Activated CD8-positive, alpha-beta memory T cell treated with anti-CD3 and anti-CD28 coated beads, Interleukin-2, amount 50 U/mL, for 24 hours (primary cell): ENCODE results near the gene PRXL2C.
A peak's percentile ranks its signal among the peaks of the same experiment; 100 is the strongest.
"Not testable (repeated sequence)": the region's sequence is repeated elsewhere in the genome, so short reads cannot be mapped to it uniquely, and the experiment has no call there.

Experiments used
- DNase-seq: peaks from one replicate; pipeline ENCODE4 v3.0.0-alpha.2; 2020; ENCODE audit errors: extremely low read depth

PRXL2C gene

DNA sequence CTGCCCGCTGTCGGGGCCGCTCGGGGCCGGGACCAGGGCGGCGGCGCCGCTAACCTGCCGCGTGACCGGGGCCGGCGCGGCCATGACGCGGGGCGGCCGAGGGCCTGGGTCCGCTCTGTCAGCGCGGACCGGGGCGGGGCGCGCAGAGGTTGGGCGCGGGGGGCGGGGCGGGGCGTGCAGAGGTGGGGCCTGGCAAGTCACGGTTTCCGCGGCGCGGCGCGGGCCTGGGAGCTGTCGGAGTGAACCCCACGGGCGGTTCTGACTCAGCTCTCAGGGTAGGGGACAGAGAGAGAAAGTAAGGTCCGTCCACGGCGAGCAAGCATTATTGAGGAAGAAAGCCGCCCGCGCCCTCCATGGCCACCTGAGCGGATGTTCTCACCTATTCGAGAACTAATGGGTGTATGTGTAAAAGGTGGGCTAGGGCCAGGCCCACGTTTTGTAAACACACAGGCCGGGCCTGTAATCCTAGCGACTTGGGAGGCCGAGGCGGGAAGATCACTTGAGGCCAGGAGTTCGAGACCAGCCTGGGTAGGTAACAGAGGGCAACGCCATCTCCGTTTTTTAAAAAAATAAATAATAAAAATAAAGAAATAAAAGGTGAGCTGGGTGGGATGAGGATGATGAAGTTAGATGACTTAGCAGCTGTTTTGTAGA is at the start of gene PRXL2C:
Gene PRXL2C (minus strand): TSS at position 120 of the 654 bp plus-strand sequence. CDS start 36 bp downstream, at position 84.
- peak; percentile 38 for DNase-seq

- not testable (repeated sequence) for DNase-seq
These were observed 45.7 kb upstream of the PRXL2C start for GRCh38 chr9:96700721-96701375.

GRCh38 chr9:96691326-96691725 is 36.2 kb upstream of the PRXL2C start:
- no peak for DNase-seq

- no peak for DNase-seq
These were observed 33.8 kb upstream of the PRXL2C start for GRCh38 chr9:96688745-96689464.

GRCh38 chr9:96688187-96688586 is 33.1 kb upstream of the PRXL2C start:
- DNase-seq, result no peak

GRCh38 chr9:96686638-96687335 is 31.7 kb upstream of the PRXL2C start:
- peak; percentile 29 for DNase-seq

DNA sequence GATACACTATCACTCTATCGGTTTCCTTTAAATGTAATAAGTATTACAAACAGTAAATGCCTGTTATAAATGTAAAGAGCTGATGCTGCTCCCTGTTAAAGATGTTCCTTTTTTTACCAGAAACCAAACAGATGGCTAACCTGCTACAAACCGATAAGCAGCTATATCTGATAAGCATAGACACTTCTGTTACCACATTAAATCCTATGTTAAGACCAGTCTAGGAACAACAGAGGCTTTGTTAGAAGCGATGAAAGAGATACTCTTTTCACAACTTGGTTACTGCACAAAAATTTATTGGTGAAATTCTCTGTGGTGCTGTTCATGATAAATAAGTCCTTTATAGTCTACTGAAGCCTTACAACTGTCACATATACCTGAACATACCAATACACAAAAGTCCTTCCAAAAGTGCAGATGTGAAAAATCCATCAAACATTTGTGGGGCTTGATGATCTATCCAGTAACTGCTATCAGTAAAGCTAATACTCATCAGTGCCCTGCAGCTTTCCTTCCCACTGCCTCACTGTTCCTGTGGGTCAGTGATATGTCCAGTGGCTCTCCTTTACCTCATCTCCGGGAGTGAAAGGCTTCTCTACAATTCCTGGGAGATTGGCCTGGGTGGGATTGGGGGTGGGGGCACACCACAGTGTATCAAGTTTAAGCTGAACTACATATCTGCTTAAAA is 25.8 kb upstream of the PRXL2C start:
- DNase-seq, result no peak

DNA sequence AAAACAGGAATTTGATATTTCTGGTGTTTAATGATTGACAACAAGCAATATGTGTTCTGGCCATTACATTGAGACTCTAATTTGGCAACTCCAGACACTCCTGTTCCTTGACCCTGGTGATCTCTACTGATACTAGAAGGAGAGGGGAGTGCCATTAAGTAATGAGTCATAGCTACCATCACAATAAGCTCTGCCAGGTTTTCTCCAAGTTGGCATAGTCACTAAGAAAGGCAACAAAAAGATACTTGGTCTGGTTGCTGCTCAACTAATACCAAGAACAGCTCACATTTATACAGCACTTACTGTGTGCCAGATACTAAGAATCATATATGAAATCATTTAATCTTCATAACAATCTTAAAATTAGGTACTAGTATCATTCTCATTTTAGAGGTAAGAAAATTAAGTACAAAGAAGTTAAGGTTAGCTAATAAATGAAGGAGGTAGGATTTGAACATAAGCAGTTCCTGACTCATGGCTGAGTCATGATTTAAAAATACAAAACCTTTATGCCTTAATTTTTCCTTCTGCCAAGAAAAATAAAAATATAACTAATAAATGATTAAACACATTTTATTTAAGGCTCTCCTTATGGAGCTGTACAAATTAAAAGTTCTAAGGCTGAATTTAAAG is 19.9 kb upstream of the PRXL2C start:
- no peak for DNase-seq

GRCh38 chr9:96673786-96674185 is 18.7 kb upstream of the PRXL2C start:
- not testable (repeated sequence) for DNase-seq

DNA sequence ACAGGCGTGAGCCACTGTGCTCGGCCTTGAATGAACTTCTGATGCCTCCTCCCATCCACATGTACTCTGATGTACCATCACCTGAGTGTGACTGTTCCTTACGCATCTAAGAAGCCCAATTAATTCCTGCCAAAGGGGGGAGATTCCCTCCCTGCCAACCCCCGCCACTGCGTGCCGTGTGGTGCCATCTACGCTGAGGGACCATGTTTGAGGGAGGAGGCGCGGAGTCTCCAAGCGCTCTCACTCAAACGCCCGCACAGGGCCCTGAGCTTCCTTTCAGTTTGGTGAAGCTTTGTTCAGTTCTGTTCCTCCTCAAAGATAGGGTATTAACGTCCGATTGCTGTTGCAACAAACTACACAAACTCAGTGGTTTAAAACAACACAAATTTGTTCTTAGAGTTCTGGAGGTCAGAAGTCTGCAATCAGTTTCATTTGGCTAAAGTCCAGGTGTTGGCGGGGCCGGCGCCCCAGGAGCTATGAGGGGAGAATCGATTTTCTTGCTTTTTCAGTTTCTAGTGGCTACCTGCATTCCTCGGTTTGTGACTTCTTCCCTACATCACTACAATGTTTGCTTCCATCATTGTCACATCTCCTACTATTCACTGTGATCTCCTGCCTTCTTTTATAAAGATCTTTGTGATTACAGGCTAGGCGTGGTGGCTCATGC is 13.9 kb upstream of the PRXL2C start:
- DNase-seq, result no peak

DNA sequence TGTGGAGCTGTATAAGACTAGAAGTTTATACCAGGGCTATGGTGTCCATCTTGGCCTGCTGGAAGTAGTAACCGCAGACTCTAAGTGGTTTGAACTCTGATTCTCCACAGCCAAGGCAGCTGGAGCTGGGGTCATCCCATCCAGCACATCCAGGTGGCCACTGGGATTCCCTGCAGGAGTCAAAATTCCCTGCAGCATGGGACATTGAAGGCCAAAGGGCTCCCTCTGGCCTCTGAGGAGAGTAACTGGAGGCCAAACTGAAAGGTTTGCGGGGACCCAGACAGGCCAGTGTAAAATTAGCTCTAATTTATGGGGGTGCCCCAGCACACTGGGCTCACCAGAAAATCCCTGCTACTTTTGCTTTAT is 12.2 kb upstream of the PRXL2C start:
- DNase-seq, result no peak

GRCh38 chr9:96666653-96667362 is 11.7 kb upstream of the PRXL2C start:
- not testable (repeated sequence) for DNase-seq

- DNase-seq, result no peak
These were observed 10.7 kb upstream of the PRXL2C start for GRCh38 chr9:96665789-96666188.

- DNase-seq, result no peak
These were observed 8.5 kb upstream of the PRXL2C start for GRCh38 chr9:96663506-96664120.

- DNase-seq, result no peak
These were observed 6.6 kb upstream of the PRXL2C start for GRCh38 chr9:96661711-96662110.

DNA sequence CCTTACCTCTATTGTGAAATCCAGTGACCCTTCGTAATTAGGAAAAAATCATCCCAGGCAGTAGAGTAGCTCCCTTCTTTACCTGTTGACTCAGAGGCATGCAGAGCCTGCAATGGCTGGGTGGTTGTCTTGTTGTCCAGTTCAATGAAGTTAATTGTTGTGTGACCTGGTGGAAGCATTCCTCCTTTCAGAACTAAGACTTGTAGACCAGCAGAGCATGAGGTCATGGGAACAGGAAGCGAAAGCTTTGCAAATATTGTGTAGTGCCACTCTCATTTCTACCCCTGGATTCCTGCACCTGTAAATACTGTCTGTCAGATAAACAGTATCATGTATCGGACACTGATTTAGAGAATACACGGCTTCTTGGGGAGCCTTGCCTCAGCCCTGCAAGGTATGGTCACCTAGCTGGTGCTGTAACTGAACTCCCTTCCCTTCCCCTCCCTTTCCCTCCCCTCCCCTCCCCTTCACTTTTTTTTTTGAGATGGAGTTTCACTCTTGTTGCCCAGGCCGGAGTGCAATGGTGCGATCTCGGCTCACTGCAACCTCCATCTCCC is 5.7 kb upstream of the PRXL2C start:
- no peak for DNase-seq

DNA sequence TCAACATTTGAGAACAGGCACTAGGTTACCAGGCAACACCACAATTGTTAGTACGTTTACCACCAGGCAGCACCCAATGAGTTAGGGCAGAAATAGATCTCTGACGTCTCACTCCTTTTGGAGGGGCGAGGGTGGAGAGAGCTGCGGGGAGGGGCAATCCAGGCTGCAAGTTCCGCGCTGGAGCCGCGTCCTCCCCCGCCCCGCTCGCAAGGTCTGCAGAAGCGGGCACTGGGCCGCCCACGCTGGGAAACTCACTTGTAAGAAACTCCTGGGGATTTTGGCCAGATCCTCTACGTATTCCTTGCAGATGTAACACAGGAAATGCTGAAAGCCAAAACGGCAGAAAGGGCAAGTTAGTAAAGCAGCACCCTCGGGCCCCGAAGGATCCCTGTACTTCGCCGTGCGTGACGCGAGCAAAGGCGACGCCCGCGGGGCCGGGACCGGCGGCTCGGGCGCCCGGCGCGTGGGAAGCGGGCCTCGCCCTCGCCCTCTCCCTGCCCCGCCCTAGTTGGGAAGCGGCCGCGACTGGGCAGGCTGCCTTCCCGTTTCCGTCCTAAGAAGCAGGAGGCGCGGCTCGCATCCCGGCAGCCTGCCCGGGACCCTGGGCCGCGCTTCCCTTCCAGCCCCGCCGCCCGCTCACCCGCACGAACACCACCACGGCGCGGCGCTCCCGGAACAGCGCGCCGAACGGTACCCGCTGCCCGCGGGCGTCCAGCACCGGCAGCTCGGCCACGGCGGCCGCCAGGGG is 493 bp downstream of the PRXL2C start:
- DNase-seq, result no peak

DNA sequence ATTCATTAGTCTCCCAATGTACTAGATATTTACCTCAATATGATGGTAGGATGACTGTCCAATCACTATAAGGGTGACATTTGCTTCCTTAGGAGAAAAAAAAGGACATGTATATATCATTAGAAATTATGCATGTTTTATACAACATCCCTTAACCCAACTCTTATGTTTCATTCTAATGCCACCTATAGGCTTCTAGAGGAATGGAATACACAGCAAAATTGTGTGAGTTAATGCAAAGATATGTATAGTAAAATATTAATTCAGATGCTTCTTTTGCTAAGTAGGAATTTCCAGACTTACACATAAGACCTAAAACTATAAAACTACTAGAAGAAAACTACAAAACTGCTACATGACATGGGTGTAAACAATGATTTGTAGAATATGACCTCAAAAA is 3.5 kb downstream of the PRXL2C start:
- no peak for DNase-seq
